ENCODE measurements around the gene HHAT. TPM values are rescaled to one million over a fixed set of nuclear protein-coding genes. Genes with fewer than 3 reads are reported as not detected.

The HHAT gene
- total and polyA plus RNA-seq, 2 of the 13 experiments (the other 11 are each of a cell fraction or from before 2014, with no cell fraction given) = 2.6 to 4.9 TPM

- DNase-seq (ENCODE audit: low spot score) (no peak), ATAC-seq (no peak), FAIRE-seq (no peak)
- intact Hi-C loops (cut with micrococcal nuclease; ENCODE audit: unreplicated experiment) (no loop called here), in situ Hi-C loops (cut with HindIII; ENCODE audit: extremely low pct_ligation_motif_present, low pct_unique_long_range_greater_than_20kb) (no loop called here)
- H3K79me2 ChIP-seq (ENCODE audit: insufficient read depth, low read length) = no peaks in the 10 kb centered on the region
- H3K27ac ChIP-seq (ENCODE audit: extremely low read length, insufficient read depth, low read length) = no peak overlapping the region
- no peak overlapping the region for H3K4me2 ChIP-seq (ENCODE audit: low read depth, low read length)
- H4K20me1 ChIP-seq (ENCODE audit: insufficient read depth, low read length) = no peaks in the 10 kb centered on the region
- H3K27me3 ChIP-seq (ENCODE audit: control insufficient read depth in 1 of 2, insufficient read depth in 2 of 2, low read length in 2 of 2) = no peaks in the 10 kb centered on the region; a peak in 1 of 5 replicates
- no peak overlapping the region for H3K9ac ChIP-seq (ENCODE audit: insufficient read depth, low read depth, low read length)
- ChIA-PET CTCF (ENCODE audit: low intra/inter-chr PET ratio, low total read pairs) (no interaction called here), POLR2A (no interaction called here)
- H3K36me3 ChIP-seq (replicated peaks in 1 of 2; ENCODE audit: control insufficient read depth in 1 of 2, insufficient read depth in 2 of 2, low read length in 2 of 2) = no peaks in the 10 kb centered on the region
- H2AFZ ChIP-seq (ENCODE audit: low read length) = no peak overlapping the region
- H3K4me3 ChIP-seq (replicated peaks in 1 of 3; ENCODE audit: insufficient read depth in 1 of 3, low read depth in 2 of 3, low read length in 3 of 3) = no peak overlapping the region
- TF ChIP-seq UBTF (CRISPR knock-in tag; IDR thresholded peaks at IDR 0.05) (no peak), ELF1 (CRISPR knock-in tag; IDR thresholded peaks at IDR 0.05) (no peak), ZNF749 (CRISPR knock-in tag; IDR thresholded peaks at IDR 0.05; ENCODE audit: borderline replicate concordance) (no peak)
- H3K9me3 ChIP-seq (ENCODE audit: low read length) = no peaks in the 10 kb centered on the region
- 46% methylated on average over 6 of the region's 6 CpGs for WGBS (ENCODE audit: low lambda C conversion rate)
- no TSS peak for BruUV-seq (replicated peaks)
- no peaks in the 10 kb centered on the region for H3K4me1 ChIP-seq (ENCODE audit: insufficient read depth, low read length)
These were observed 293.0 kb downstream of the HHAT start for GRCh38 chr1:210621712-210622111.

- H2AFZ ChIP-seq (ENCODE audit: low read length) = no peak overlapping the region
- WGBS (ENCODE audit: low lambda C conversion rate) = 71% methylated on average over 1 of the region's 1 CpG
- TF ChIP-seq SMYD3 (CRISPR knock-in tag; IDR thresholded peaks at IDR 0.05) = no peak
- TF ChIP-seq ZNF549 (CRISPR knock-in tag; IDR thresholded peaks at IDR 0.05) = no peak
- TF ChIP-seq POGZ (CRISPR knock-in tag; IDR thresholded peaks at IDR 0.05) = no peak
- TF ChIP-seq MAF1 (CRISPR knock-in tag; IDR thresholded peaks at IDR 0.05; ENCODE audit: borderline replicate concordance) = no peak
- TF ChIP-seq JUNB (CRISPR knock-in tag; IDR thresholded peaks at IDR 0.05; ENCODE audit: borderline replicate concordance) = no peak
- no peak for TF ChIP-seq MIER2 (CRISPR knock-in tag; IDR thresholded peaks at IDR 0.05)
- TF ChIP-seq ZNF550 (CRISPR knock-in tag; IDR thresholded peaks at IDR 0.05; ENCODE audit: borderline replicate concordance) = no peak
- TF ChIP-seq GRHL1 (CRISPR knock-in tag; conservative IDR thresholded peaks at IDR 0.05) = no peak
- no peak for TF ChIP-seq ZNF577 (CRISPR knock-in tag; IDR thresholded peaks at IDR 0.05; ENCODE audit: borderline replicate concordance, low read depth)
- TF ChIP-seq SRSF4 (IDR thresholded peaks at IDR 0.05; ENCODE audit: low read depth, low read length, poor library complexity, severe bottlenecking) = no peak
- H3K9me3 ChIP-seq (ENCODE audit: low read length) = no peaks in the 10 kb centered on the region
- no peaks in the 10 kb centered on the region for H3K4me1 ChIP-seq (ENCODE audit: insufficient read depth, low read length)
- no peaks in the 10 kb centered on the region for H3K36me3 ChIP-seq (replicated peaks in 1 of 2; ENCODE audit: control insufficient read depth in 1 of 2, insufficient read depth in 2 of 2, low read length in 2 of 2)
- no peaks in the 10 kb centered on the region for H4K20me1 ChIP-seq (ENCODE audit: insufficient read depth, low read length)
- DNase-seq (ENCODE audit: low spot score) = no peak
- no peaks in the 10 kb centered on the region for H3K79me2 ChIP-seq (ENCODE audit: insufficient read depth, low read length)
- H3K4me2 ChIP-seq (ENCODE audit: low read depth, low read length) = no peak overlapping the region
- H3K9ac ChIP-seq (ENCODE audit: insufficient read depth, low read depth, low read length) = no peak overlapping the region
- 0 out of 5 replicates have a peak, but pooled peaks cover 0 to 1% of the 10 kb centered on the region in 2 experiments for H3K27me3 ChIP-seq (ENCODE audit: control insufficient read depth in 1 of 2, insufficient read depth in 2 of 2, low read length in 2 of 2)
- ATAC-seq = no peak
- intact Hi-C loops (cut with micrococcal nuclease; ENCODE audit: unreplicated experiment) (no loop called here), in situ Hi-C loops (cut with HindIII; ENCODE audit: extremely low pct_ligation_motif_present, low pct_unique_long_range_greater_than_20kb) (no loop called here)
- ChIA-PET CTCF (ENCODE audit: low intra/inter-chr PET ratio, low total read pairs) (no interaction called here), POLR2A (no interaction called here)
- no peak overlapping the region for H3K27ac ChIP-seq (ENCODE audit: extremely low read length, insufficient read depth, low read length)
- H3K4me3 ChIP-seq (replicated peaks in 1 of 3; ENCODE audit: insufficient read depth in 1 of 3, low read depth in 2 of 3, low read length in 3 of 3) = no peak overlapping the region
- FAIRE-seq = no peak
- no TSS peak for BruUV-seq (replicated peaks)
These were observed 296.0 kb downstream of the HHAT start for GRCh38 chr1:210624722-210625121.
